Measurements from ENCODE around the gene REXO4. TPM values are rescaled to one million over a fixed set of nuclear protein-coding genes. Genes with fewer than 3 reads are reported as not detected.

The REXO4 gene
- total RNA-seq, 2 donors from 2014 or later, result 20.6 to 28.3 TPM

Other genes with a start within 250 kb of the REXO4 start
- gene OBP2B, start 208.8 kb downstream of the REXO4 start, total RNA-seq, result not detected
- not detected for gene ABO, start 142.8 kb downstream of the REXO4 start, total RNA-seq
- gene SURF6, start 81.8 kb downstream of the REXO4 start, total RNA-seq, result 10 to 100 TPM; 10.7 to 22.0 TPM
- 10 to 100 TPM; 27.7 to 29.4 TPM for gene MED22, start 69.9 kb downstream of the REXO4 start, total RNA-seq
- 1,000 to 10,000 TPM; 3,254 to 3,908 TPM for gene RPL7A, start 69.8 kb downstream of the REXO4 start, total RNA-seq
- gene SURF1, start 61.5 kb downstream of the REXO4 start, total RNA-seq, result 10 to 100 TPM; 20.2 to 24.9 TPM
- gene SURF2, start 61.5 kb downstream of the REXO4 start, total RNA-seq, result 10 to 100 TPM in 1 of 2 donors, 1 to 10 TPM in 1; 10.0 to 12.9 TPM
- 100 to 1,000 TPM; 255 to 272 TPM for gene SURF4, start 42.0 kb downstream of the REXO4 start, total RNA-seq
- gene STKLD1, start 41.6 kb downstream of the REXO4 start, total RNA-seq, result 1 to 10 TPM in 1 of 2 donors, not detected in 1; 1.1 TPM
- 1 to 10 TPM; 2.6 to 5.4 TPM for gene ADAMTS13, start 4.4 kb upstream of the REXO4 start, total RNA-seq
- 1 to 10 TPM in 1 of 2 donors, under 1 TPM in 1; 0.37 to 2.3 TPM for gene CACFD1, start 42.0 kb upstream of the REXO4 start, total RNA-seq
- gene SLC2A6, start 61.1 kb upstream of the REXO4 start, total RNA-seq, result 1 to 10 TPM; 1.0 to 1.8 TPM
- not detected for gene MYMK, start 106.9 kb upstream of the REXO4 start, total RNA-seq
- 1 to 10 TPM in 1 of 2 donors, under 1 TPM in 1; 0.11 to 1.2 TPM for gene ADAMTSL2, start 116.7 kb upstream of the REXO4 start, total RNA-seq
- gene FAM163B, start 191.4 kb upstream of the REXO4 start, total RNA-seq, result not detected
- gene DBH, start 218.4 kb upstream of the REXO4 start, total RNA-seq, result not detected

All from activated naive CD4-positive, alpha-beta T cell treated with anti-CD3 and anti-CD28 coated beads, Interleukin-2, amount 50 U/mL, for 72 hours (primary cell).